NCI-H345 (cell line): ENCODE data around the gene DMXL1.
A peak's percentile ranks its signal among the peaks of the same experiment; 100 is the strongest.
"Not testable (repeated sequence)": the region's sequence is repeated elsewhere in the genome, so short reads cannot be mapped to it uniquely, and the experiment has no call there.

Experiments
- DNase-seq: peaks from one replicate; lab custom pipeline; 2025; lab: John Stamatoyannopoulos, UW

DMXL1 gene

DNA sequence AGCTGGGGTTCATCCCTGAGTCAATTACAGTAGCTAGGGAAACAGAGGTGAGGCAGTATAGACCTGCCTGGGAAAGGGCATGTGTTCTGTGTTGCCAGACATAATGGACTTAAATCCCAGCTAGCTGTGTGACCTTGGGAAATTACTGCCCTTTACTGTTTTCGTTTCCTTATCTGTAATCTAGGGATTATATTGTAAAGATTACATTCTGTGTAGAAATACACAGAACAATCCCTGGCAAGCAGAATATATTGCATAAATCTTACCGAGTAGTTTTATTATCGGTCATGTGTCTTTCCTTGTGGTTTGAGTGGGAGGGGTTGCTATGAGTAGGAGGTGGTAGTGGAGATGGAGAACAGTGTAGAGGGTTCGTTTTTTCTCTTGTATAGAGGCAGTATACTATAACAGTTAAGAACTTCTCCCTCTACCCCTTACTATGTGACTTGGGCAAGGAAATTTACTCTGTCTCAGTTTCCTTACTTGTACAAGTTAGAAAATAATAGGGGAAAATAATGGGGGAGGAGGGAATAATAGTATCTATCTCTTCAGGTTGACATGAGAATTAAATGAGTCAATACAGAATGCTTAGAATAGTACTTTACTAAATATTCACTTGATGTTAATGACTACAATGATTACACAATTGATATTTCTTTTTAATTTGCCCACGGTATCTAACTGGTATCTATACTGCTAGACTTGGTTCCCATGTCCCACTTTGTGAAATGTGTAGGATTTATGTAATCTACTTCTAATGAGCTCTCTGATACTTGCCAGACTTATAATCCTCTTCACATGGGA is 7.1 kb upstream of the DMXL1 start:
- DNase-seq = no peak

DNA sequence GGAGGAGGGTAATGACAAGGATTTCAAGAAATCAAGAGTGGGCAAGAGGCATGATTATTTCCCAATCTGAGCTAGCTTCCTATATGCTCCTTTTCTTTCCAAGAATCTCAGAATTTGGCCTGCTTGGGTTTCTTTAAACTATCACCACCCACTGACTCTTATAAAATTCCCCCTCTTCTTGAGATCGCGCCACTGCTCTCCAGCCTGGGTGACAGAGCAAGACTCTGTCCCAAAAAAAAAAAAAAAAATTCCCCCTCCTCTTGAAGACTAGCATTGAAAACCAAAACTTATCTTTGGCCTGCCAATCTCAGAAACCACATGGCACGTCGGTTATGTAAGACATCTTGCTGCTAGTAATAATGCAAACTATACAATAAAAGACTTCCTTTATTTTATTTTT is 3.4 kb upstream of the DMXL1 start:
- DNase-seq = no peak

GRCh38 chr5:119070578-119070827 is 384 bp upstream of the DMXL1 start:
- no peak for DNase-seq

- DNase-seq = peak; percentile 31
Observed at GRCh38 chr5:119071561-119071995, 691 bp downstream of the DMXL1 start.

DNA sequence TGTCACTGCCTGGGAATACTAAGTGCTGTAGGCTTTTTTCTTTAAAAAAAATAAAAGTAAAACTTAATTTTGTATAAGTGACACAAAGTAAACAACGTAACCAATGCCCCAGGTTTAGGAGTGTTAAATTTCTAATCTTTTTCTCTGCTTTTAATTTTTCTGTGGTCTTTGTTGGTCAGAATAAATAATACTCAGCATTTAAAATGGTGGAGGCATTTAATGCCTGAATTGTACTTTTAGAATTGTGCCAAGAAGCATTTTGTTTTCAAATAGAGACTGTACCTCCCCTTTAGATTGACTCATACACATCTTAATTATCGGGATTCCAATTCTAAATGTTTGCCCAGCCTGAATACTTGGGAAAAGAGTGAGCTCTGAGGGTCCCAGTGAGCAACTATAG is 1.6 kb downstream of the DMXL1 start:
- no peak for DNase-seq

- not testable (repeated sequence) for DNase-seq
Observed at GRCh38 chr5:119073746-119074337, 3.0 kb downstream of the DMXL1 start.

GRCh38 chr5:119074419-119074818 is 3.5 kb downstream of the DMXL1 start:
- DNase-seq = no peak

GRCh38 chr5:119075269-119075668 is 4.4 kb downstream of the DMXL1 start:
- not testable (repeated sequence) for DNase-seq

- no peak for DNase-seq
Observed at GRCh38 chr5:119076080-119076479, 5.2 kb downstream of the DMXL1 start.

- DNase-seq = no peak
Observed at GRCh38 chr5:119077444-119077843, 6.6 kb downstream of the DMXL1 start.

GRCh38 chr5:119078071-119078846 is 7.4 kb downstream of the DMXL1 start:
- no peak for DNase-seq

- no peak for DNase-seq
Observed at GRCh38 chr5:119078861-119079260, 8.0 kb downstream of the DMXL1 start.

- no peak for DNase-seq
Observed at GRCh38 chr5:119079318-119079921, 8.5 kb downstream of the DMXL1 start.

- DNase-seq = no peak
Observed at GRCh38 chr5:119080936-119081335, 10.0 kb downstream of the DMXL1 start.

- DNase-seq = no peak
Observed at GRCh38 chr5:119082691-119083090, 11.8 kb downstream of the DMXL1 start.

DNA sequence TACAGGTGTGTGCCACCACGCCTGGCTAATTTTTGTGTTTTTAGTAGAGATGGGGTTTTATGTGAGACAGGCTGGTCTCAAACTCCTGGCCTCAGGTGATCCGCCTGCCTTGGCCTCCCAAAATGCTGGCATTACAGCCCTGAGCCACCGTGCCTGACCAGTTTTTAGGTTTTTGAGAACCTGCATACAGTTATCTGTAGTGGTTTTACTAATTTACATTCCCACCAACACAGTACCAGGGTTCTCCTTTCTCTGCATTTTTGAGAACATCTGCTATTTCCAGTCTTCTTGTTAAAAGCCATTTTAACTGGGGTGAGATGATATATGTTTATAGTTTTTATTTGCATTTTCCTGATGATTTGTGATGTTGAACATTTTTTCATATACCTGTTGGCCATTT is 12.8 kb downstream of the DMXL1 start:
- no peak for DNase-seq

- DNase-seq = no peak
Observed at GRCh38 chr5:119088438-119088837, 17.6 kb downstream of the DMXL1 start.

- no peak for DNase-seq
Observed at GRCh38 chr5:119095611-119096010, 24.7 kb downstream of the DMXL1 start.

GRCh38 chr5:119105971-119106370 is 35.1 kb downstream of the DMXL1 start:
- no peak for DNase-seq

- no peak for DNase-seq
Observed at GRCh38 chr5:119112151-119112550, 41.3 kb downstream of the DMXL1 start.

GRCh38 chr5:119117237-119117636 is 46.4 kb downstream of the DMXL1 start:
- DNase-seq = no peak

DNA sequence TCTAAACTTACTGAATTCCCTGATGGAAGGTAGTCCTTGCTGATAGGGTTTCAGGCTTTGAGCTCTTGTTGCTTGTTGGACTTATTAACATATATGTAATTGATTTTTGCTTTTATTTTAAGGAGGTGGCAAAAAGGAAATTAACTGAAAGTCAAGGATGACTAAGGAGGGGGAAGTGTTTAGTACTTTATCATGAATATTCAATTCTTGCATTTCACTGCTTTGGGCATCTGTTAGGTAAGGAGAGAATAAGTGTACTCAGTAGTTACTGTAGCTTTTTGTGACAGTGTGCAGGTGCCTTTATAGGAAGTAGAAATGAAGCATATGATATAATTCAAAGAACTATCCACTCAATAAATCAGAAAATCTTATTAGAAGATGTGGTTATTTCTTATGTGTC is 47.1 kb downstream of the DMXL1 start:
- DNase-seq = no peak

DNA sequence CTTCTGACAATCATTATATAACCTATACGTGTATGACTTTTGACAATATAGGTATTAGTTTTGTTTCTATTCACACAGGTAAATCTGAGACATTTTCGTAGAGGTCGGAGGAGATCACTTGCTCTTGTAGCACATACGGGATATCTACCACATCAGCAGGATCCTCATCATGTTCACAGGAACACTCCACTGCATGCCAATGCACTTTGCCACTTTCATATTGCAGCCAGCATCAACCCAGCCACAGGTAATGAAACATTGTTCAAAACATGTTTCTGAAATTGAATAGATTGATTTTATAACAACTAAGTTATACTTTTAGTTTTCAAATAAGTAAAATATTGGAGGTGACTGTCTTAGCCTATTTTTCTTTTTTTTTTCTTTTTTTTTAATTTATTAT is 50.0 kb downstream of the DMXL1 start:
- no peak for DNase-seq
